Smooth muscle cell (in vitro differentiated cells): Measurements from ENCODE around the gene TELO2. TPM values are rescaled to one million over a fixed set of nuclear protein-coding genes. Genes with fewer than 3 reads are reported as not detected.

Experiments used
- DNase-seq: peaks from one replicate; lab custom pipeline; 2025; ENCODE audit not compliant: unreplicated experiment; lab: John Stamatoyannopoulos, UW
- H2AFZ ChIP-seq: fragments of 200-600 bp; sonication (generic); 2 replicates; pipeline ENCODE4 v1.6.0; 2016; ENCODE audit warnings: antibody characterized with exemption, low read depth, mild to moderate bottlenecking
- H3F3A ChIP-seq: fragments of 200-600 bp; sonication (generic); 2 replicates; pipeline ENCODE4 v1.6.0; 2017; ENCODE audit warnings: antibody characterized with exemption, low read depth
- H3K27ac ChIP-seq: fragments of 200-600 bp; sonication (generic); 2 replicates; pipeline ENCODE4 v1.5.1; 2016; ENCODE audit warnings: low read depth, mild to moderate bottlenecking
- H3K27me3 ChIP-seq: fragments of 200-600 bp; sonication (generic); 2 replicates; pipeline ENCODE4 v1.6.1; 2016; ENCODE audit warnings: low read depth, mild to moderate bottlenecking
- H3K36me3 ChIP-seq: fragments of 200-600 bp; sonication (generic); 2 replicates; pipeline ENCODE4 v1.5.1; 2016; ENCODE audit warnings: low read depth
- H3K4me1 ChIP-seq: fragments of 200-600 bp; sonication (generic); 2 replicates; pipeline ENCODE4 v1.5.1; 2016; ENCODE audit warnings: low read depth
- H3K4me2 ChIP-seq: fragments of 200-600 bp; sonication (generic); 2 replicates; pipeline ENCODE4 v1.6.0; 2016; ENCODE audit warnings: mild to moderate bottlenecking
- H3K4me3 ChIP-seq: fragments of 200-600 bp; sonication (generic); 2 replicates; pipeline ENCODE4 v1.5.1; 2016; ENCODE audit warnings: mild to moderate bottlenecking
- H3K79me2 ChIP-seq: fragments of 200-600 bp; sonication (generic); 2 replicates; pipeline ENCODE4 v1.6.0; 2016; ENCODE audit warnings: low read depth, mild to moderate bottlenecking
- H3K9ac ChIP-seq: fragments of 200-600 bp; sonication (generic); 2 replicates; pipeline ENCODE4 v1.6.0; 2016; ENCODE audit warnings: low read depth
- H3K9me3 ChIP-seq: fragments of 200-600 bp; sonication (generic); replicated peaks from 2 replicates; pipeline ENCODE4 v1.5.1; 2016; ENCODE audit warnings: low read depth
- H4K20me1 ChIP-seq: fragments of 200-600 bp; sonication (generic); 2 replicates; pipeline ENCODE4 v1.6.0; 2016; ENCODE audit warnings: low read depth
- WGBS: methylation state at CpG from one replicate; pipeline ENCODE4 v1.1.7; 2016; ENCODE audit warnings: low lambda C conversion rate; 5-methylcytosine and 5-hydroxymethylcytosine counted together
- polyA plus RNA-seq: library from polyadenylated mRNA; unstranded; fragments of >200 nt; fragmentation: Nextera tagmentation; extraction: Ambion mirVana; gene quantifications from 2 replicates; pipeline ENCODE4 v1.2.1, GENCODE V29; 2016
- total RNA-seq: library from RNA; depleted of rRNA; stranded (reverse); fragments of >200 nt; gene quantifications from 2 replicates; pipeline ENCODE4 v1.2.3, GENCODE V29; 2014
- TF ChIP-seq, protein P1 (sequence below): fragments of 200-600 bp; sonication (generic); IDR thresholded peaks from 2 replicates; pipeline ENCODE4 v1.5.1; 2017; ENCODE audit warnings: borderline replicate concordance, mild to moderate bottlenecking, antibody characterized with exemption; ENCODE audit not compliant: insufficient read depth, poor library complexity, severe bottlenecking

The TELO2 gene
- total and polyA plus RNA-seq, 2 experiments from 2014 or later = 6.5 to 22.9 TPM

DNA sequence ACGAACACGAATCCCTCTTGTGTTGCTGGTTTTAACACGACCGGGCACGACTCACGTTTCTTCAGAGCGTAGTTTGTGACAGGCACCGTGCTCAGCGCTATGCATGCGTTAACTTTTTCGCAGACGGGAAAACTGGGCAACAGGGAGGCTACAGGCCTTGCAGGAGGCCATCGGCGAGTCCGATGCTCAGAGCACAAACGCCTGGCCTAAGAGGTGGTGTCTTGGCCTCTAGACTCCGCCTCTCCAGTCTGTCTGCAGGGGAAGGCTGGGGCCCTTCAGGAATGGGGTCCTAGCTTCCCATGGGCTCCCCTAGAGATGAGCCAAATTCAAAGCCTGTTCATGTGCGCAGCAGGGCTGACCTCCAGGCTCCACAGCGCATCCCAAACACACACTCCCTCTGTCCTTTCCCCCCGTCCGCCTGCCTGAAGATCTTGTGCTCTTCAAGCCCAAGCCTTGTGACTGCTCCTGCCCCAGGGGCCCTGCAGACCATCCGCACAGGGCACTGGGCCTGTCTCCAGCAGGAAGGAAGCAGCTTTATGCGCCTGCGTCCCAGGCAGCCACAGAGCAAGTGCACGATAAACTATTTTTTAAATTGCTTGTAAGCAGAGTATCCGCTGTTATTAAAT lies 21.5 kb upstream of the TELO2 start:
- TF ChIP-seq, protein P1, sequence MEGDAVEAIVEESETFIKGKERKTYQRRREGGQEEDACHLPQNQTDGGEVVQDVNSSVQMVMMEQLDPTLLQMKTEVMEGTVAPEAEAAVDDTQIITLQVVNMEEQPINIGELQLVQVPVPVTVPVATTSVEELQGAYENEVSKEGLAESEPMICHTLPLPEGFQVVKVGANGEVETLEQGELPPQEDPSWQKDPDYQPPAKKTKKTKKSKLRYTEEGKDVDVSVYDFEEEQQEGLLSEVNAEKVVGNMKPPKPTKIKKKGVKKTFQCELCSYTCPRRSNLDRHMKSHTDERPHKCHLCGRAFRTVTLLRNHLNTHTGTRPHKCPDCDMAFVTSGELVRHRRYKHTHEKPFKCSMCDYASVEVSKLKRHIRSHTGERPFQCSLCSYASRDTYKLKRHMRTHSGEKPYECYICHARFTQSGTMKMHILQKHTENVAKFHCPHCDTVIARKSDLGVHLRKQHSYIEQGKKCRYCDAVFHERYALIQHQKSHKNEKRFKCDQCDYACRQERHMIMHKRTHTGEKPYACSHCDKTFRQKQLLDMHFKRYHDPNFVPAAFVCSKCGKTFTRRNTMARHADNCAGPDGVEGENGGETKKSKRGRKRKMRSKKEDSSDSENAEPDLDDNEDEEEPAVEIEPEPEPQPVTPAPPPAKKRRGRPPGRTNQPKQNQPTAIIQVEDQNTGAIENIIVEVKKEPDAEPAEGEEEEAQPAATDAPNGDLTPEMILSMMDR = no peak
- DNase-seq = no peak
- Histone ChIP-seq H3K27ac (no peak overlapping the region), H3K9ac (no peak overlapping the region), H3K4me1 (peaks cover 7% of the 10 kb centered on the region), H3K27me3 (no peaks in the 10 kb centered on the region), H2AFZ (no peak overlapping the region), H3F3A (no peaks in the 10 kb centered on the region), H3K9me3 (no peaks in the 10 kb centered on the region), H3K79me2 (peaks cover 71% of the 10 kb centered on the region), H3K4me3 (no peak overlapping the region), H3K36me3 (no peaks in the 10 kb centered on the region), H4K20me1 (peaks cover 19% of the 10 kb centered on the region), H3K4me2 (no peak overlapping the region)
- 94% methylated on average over 25 of the region's 26 CpGs for WGBS

DNA sequence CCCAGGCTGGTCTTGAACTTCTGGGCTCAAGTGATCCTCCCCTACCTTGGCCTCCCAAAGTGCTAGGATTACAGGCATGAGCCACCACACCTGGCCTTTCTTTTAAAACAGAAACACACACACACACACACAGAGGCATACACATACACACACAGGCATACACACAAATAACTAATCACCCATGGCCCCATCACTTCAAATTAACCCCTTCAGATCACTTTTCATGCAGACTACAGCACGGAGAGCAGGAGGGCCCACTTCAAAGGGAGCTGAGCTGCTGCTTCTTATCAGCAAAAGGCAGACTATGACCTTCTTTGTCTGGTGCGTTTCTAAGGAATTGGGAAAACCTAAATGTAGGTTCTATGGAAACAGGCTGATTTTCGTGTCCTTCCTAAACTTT lies 20.2 kb upstream of the TELO2 start:
- Histone ChIP-seq H2AFZ (no peak overlapping the region), H3K36me3 (no peaks in the 10 kb centered on the region), H3K9ac (no peak overlapping the region), H3F3A (no peaks in the 10 kb centered on the region), H3K27me3 (no peaks in the 10 kb centered on the region), H3K4me3 (peak overlapping the region; percentile 18), H3K9me3 (no peaks in the 10 kb centered on the region), H3K27ac (no peak overlapping the region), H4K20me1 (peaks cover 7% of the 10 kb centered on the region), H3K4me2 (no peak overlapping the region), H3K79me2 (peaks cover 59% of the 10 kb centered on the region), H3K4me1 (peaks cover 7% of the 10 kb centered on the region)
- DNase-seq = no peak
- TF ChIP-seq, protein P1 = no peak
- 81% methylated on average over 3 of the region's 3 CpGs for WGBS

DNA sequence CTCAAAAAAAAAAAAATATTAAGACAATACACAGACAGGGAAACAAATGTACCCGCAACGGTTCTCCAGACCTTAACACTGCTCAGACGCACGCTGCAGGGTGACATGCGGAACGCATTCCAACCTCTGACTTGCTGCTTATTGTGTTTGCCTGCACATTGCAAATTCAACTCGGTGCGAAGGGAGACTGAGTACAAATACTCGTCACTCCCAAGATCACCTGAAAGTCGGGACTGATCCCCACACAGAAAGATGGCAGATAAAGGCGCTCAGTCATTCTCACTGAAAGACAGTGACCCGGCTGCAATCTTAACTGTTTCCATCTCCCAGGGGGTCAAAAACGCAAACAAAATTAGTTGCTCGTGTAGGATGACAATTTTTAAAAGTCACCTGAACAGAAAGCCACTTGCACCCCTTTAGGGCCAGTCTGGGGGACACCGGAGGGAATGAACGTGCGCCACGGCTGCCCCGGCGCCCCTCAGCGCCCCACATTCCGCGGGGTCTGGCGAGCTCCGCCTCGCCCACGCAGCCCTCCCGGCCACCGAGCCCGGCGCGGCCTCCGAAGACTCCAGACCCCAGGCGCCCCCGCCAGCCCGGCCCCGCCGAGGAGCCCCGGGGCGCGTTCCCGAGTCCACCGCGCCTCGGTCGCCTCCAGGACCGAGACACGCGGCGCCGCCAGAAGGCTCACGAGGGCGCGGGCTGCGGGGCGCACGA lies 18.9 kb upstream of the TELO2 start:
- no peak for DNase-seq
- Histone ChIP-seq H3K9ac (peak overlapping the region; percentile 95), H3F3A (no peaks in the 10 kb centered on the region), H3K9me3 (no peaks in the 10 kb centered on the region), H3K4me2 (peak overlapping the region; percentile 94), H3K4me3 (peak overlapping the region; percentile 77), H3K4me1 (peaks cover 7% of the 10 kb centered on the region), H3K36me3 (no peaks in the 10 kb centered on the region), H3K27me3 (no peaks in the 10 kb centered on the region), H4K20me1 (no peaks in the 10 kb centered on the region), H3K79me2 (peaks cover 47% of the 10 kb centered on the region), H2AFZ (peak overlapping the region; percentile 98), H3K27ac (peak overlapping the region; percentile 67)
- TF ChIP-seq, protein P1 = no peak
- WGBS = 20% methylated on average over 42 of the region's 57 CpGs
